Transverse colon (tissue), 4 donors: Measurements from ENCODE around the gene KCNA2. TPM values are rescaled to one million over a fixed set of nuclear protein-coding genes. Genes with fewer than 3 reads are reported as not detected.

Experiments
- DNase-seq: peaks from one replicate; pipeline ENCODE4 v3.0.0-alpha.2; 2019
- H3K27ac ChIP-seq, 4 donors: fragments of 200-600 bp; sonication (generic); 2 replicates each; pipeline ENCODE4 v1.5.1; 2016 to 2018; ENCODE audit warnings: inconsistent platforms in 4 of 4
- H3K27me3 ChIP-seq: fragments of 200-600 bp; sonication (generic); 2 replicates; pipeline ENCODE4 v1.5.1; 2017; ENCODE audit warnings: inconsistent platforms
- H3K36me3 ChIP-seq, 4 donors: fragments of 200-600 bp; sonication (generic); 2 replicates each; pipeline ENCODE4 v1.5.1; 2017 to 2019; ENCODE audit warnings: inconsistent platforms in 4 of 4
- H3K4me1 ChIP-seq, 4 donors: fragments of 200-600 bp; sonication (generic); 2 replicates each; pipeline ENCODE4 v1.5.1; 2017 to 2020; ENCODE audit warnings: inconsistent platforms in 4 of 4
- H3K4me3 ChIP-seq, 4 donors: fragments of 200-600 bp; sonication (generic); 1 replicate in 1 of 4; 2 replicates in 3 of 4; pipeline versions ENCODE4 v1.5.1 to v1.6.1; 2017 to 2019; ENCODE audit warnings: inconsistent platforms in 4 of 4
- H3K9me3 ChIP-seq, 2 donors: fragments of 200-600 bp; sonication (generic); 2 replicates each; pipeline ENCODE4 v1.5.1; 2017 to 2019; ENCODE audit warnings: inconsistent platforms in 2 of 2
- CTCF ChIP-seq, 5 experiments: fragments of 200-600 bp in 3 of 5; fragments of 450-650 bp in 2 of 5; sonication (generic) in 3 of 5; IDR thresholded peaks; 1 replicate in 2 of 5; 2 replicates in 3 of 5; pipeline ENCODE4 v1.5.1; 2016 to 2017; ENCODE audit warnings: antibody characterized with exemption in 5 of 5, inconsistent platforms in 3 of 5, mild to moderate bottlenecking in 2 of 5, moderate library complexity in 1 of 5
- EP300 ChIP-seq: sonication (generic); formaldehyde crosslinking; IDR thresholded peaks from one replicate; pipeline ENCODE4 v1.6.1; 2017; ENCODE audit warnings: antibody characterized with exemption, low read depth
- POLR2A ChIP-seq: fragments of 450-650 bp; IDR thresholded peaks from one replicate; pipeline ENCODE4 v1.6.1; 2016; ENCODE audit warnings: antibody characterized with exemption, mild to moderate bottlenecking, moderate library complexity
- POLR2AphosphoS5 ChIP-seq, 3 donors: sonication (generic); formaldehyde crosslinking; IDR thresholded peaks; one replicate each; pipeline ENCODE4 v1.6.1; 2016; ENCODE audit warnings: antibody characterized with exemption in 3 of 3
- whole genome bisulfite sequencing, 2 donors: methylation state at CpG; one replicate each; pipeline ENCODE4 v1.1.5; 2018; ENCODE audit warnings: low coverage in 1 of 2; 5-methylcytosine and 5-hydroxymethylcytosine counted together
- in situ Hi-C, 4 donors: fragments of 200-750 bp; cut with MboI; loops; one replicate each; pipeline versions ENCODE4 v1.15.0 to v1.15.1; 2017; ENCODE audit warnings: low sequenced_read_pairs in 3 of 4, low pct_ligation_motif_present in 1 of 4, low pct_unique_long_range_greater_than_20kb in 1 of 4
- intact Hi-C: fragments of 100-400 bp; cut with DNase I; formaldehyde crosslinking; loops from one replicate; pipeline ENCODE4 v1.15.1; 2023; ENCODE audit warnings: low total_unique reads
- total RNA-seq, 4 donors: library from RNA; depleted of rRNA; stranded (reverse); fragments of >200 nt; gene quantifications; one replicate each; pipeline ENCODE4 v1.1.0, GENCODE V29; 2016

Gene KCNA2
- total RNA-seq, 4 donors from 2014 or later, result 0.40 to 1.7 (median 0.68) TPM; not detected in 1

GRCh38 chr1:110591956-110592355 is 14.2 kb downstream of the KCNA2 start:
- H3K36me3 ChIP-seq, result no peaks in the 10 kb centered on the region
- in situ Hi-C loops, result no loop called here
- WGBS, 2 donors, result 50 to 87% methylated on average over 2 to 6 of the region's 6 CpGs

GRCh38 chr1:110588991-110589390 is 17.2 kb downstream of the KCNA2 start:
- TF ChIP-seq POLR2A (no peak), CTCF (IDR thresholded peaks at IDR 0.05) (no peak), EP300 (no peak), POLR2AphosphoS5 (IDR thresholded peaks at IDR 0.05) (no peak)
- Histone ChIP-seq H3K27ac (no peak overlapping the region), H3K9me3 (no peaks in the 10 kb centered on the region), H3K4me3 (no peak overlapping the region), H3K27me3 (no peaks in the 10 kb centered on the region), H3K4me1 (no peaks in the 10 kb centered on the region), H3K36me3 (no peaks in the 10 kb centered on the region)
- DNase-seq, result no peak
- in situ Hi-C loops, result no loop called here
- WGBS, 2 donors, result 60 to 76% methylated on average over 2 to 3 of the region's 3 CpGs
- intact Hi-C loops, result no loop called here

More at GRCh38 chr1:110591956-110592355, 14.2 kb downstream of the KCNA2 start:
- H3K9me3 ChIP-seq, result no peaks in the 10 kb centered on the region
- intact Hi-C loops, result no loop called here
- H3K4me3 ChIP-seq, result no peak overlapping the region
- no peaks in the 10 kb centered on the region for H3K27me3 ChIP-seq
- peaks cover 0 to 4% (median 0%) of the 10 kb centered on the region in 4 donors for H3K4me1 ChIP-seq
- TF ChIP-seq CTCF (IDR thresholded peaks at IDR 0.05) (no peak), POLR2A (no peak), EP300 (no peak), POLR2AphosphoS5 (IDR thresholded peaks at IDR 0.05) (no peak)
- no peak for DNase-seq
- no peak overlapping the region for H3K27ac ChIP-seq

- DNase-seq, result no peak
- intact Hi-C loops, result no loop called here
- WGBS, 2 donors, result 56 to 60% methylated on average over 1 of the region's 1 CpG
- H3K27me3 ChIP-seq, result no peaks in the 10 kb centered on the region
- TF ChIP-seq POLR2AphosphoS5 (IDR thresholded peaks at IDR 0.05) (no peak), CTCF (IDR thresholded peaks at IDR 0.05) (no peak), EP300 (no peak), POLR2A (no peak)
- no peaks in the 10 kb centered on the region for H3K4me1 ChIP-seq
- in situ Hi-C loops, result no loop called here
- H3K27ac ChIP-seq, result no peak overlapping the region
- H3K36me3 ChIP-seq, result no peaks in the 10 kb centered on the region
- H3K4me3 ChIP-seq, result no peak overlapping the region
- H3K9me3 ChIP-seq, result no peaks in the 10 kb centered on the region
These were observed 17.7 kb downstream of the KCNA2 start for GRCh38 chr1:110588486-110588885.

- in situ Hi-C loops, result no loop called here
- no peak for DNase-seq
- intact Hi-C loops, result no loop called here
- TF ChIP-seq EP300 (no peak), CTCF (IDR thresholded peaks at IDR 0.05) (no peak), POLR2AphosphoS5 (IDR thresholded peaks at IDR 0.05) (no peak), POLR2A (no peak)
- WGBS, 2 donors, result 81 to 100% methylated on average over 1 to 4 of the region's 4 CpGs
- Histone ChIP-seq H3K27ac (no peak overlapping the region), H3K9me3 (no peaks in the 10 kb centered on the region), H3K4me3 (no peak overlapping the region), H3K36me3 (no peaks in the 10 kb centered on the region), H3K4me1 (no peaks in the 10 kb centered on the region), H3K27me3 (no peaks in the 10 kb centered on the region)
These were observed 18.3 kb downstream of the KCNA2 start for GRCh38 chr1:110587906-110588305.
